Measurements from ENCODE around the gene SLC12A8. TPM values are rescaled to one million over a fixed set of nuclear protein-coding genes. Genes with fewer than 3 reads are reported as not detected.

The SLC12A8 gene
- polyA plus RNA-seq, 1 of the 3 experiments (the other 2 are of a cell fraction), result 7.5 TPM

GRCh38 chr3:125149462-125149861, 63.1 kb downstream of the SLC12A8 start:
- no peak for TF ChIP-seq JUND (IDR thresholded peaks at IDR 0.05)
- TF ChIP-seq SIN3A (IDR thresholded peaks at IDR 0.05; ENCODE audit: borderline replicate concordance, low read depth, low read length), result no peak
- TF ChIP-seq ELF1 (IDR thresholded peaks at IDR 0.05), result no peak
- H3K27ac ChIP-seq (ENCODE audit: low read depth in 2 of 2, low read length in 1 of 2), result no peak overlapping the region

DNA sequence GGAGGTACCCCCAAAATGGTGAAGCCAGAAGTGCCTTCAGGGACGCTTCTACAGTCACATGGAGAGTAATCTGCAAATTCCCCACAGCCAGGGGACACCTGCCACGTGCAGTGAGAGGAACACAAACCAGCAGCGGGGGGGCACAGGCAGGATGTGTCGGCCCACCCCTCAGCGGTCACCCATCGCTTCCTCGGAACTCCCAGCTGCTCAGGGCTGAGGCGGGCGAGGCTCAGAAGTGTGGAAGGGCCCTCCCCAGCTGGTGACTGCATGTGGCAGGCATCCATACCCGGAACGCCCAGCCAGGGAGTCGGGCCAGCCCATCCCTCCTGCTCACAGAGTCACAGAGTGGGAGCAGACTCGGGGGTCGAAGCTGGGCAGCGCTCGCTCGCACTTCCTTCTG, 63.7 kb downstream of the SLC12A8 start:
- Histone ChIP-seq H3K4me3 (ENCODE audit: low read depth in 2 of 2, low read length in 1 of 2) (no peak overlapping the region), H3K4me2 (no peak overlapping the region), H4K20me1 (ENCODE audit: insufficient read depth) (no peaks in the 10 kb centered on the region), H3K9me3 (no peaks in the 10 kb centered on the region), H3K27me3 (ENCODE audit: insufficient read depth) (no peaks in the 10 kb centered on the region), H3K9me2 (no peaks in the 10 kb centered on the region), H3K36me3 (replicated peaks in 1 of 2; ENCODE audit: control insufficient read depth in 1 of 2, insufficient read depth in 2 of 2, low read length in 1 of 2) (no peaks in the 10 kb centered on the region), H2AFZ (ENCODE audit: low read depth) (no peak overlapping the region), H3K9ac (no peak overlapping the region), H3K79me2 (ENCODE audit: insufficient read depth) (no peaks in the 10 kb centered on the region), H3K4me1 (ENCODE audit: control insufficient read depth in 1 of 2, insufficient read depth in 2 of 2, low read depth in 1 of 2, low read length in 1 of 2) (peaks cover 8 to 10% of the 10 kb centered on the region in 2 experiments; a peak in 2 of 4 replicates), H3K27ac (ENCODE audit: low read depth in 2 of 2, low read length in 1 of 2) (no peak overlapping the region), H3F3A (replicated peaks; ENCODE audit: insufficient read depth) (no peaks in the 10 kb centered on the region)
- CTCF ChIA-PET, result no interaction called here
- no peak for TF ChIP-seq FOXJ3 (CRISPR knock-in tag; IDR thresholded peaks at IDR 0.05)
- TF ChIP-seq GATA2 (CRISPR knock-in tag; IDR thresholded peaks at IDR 0.05), result no peak
- TF ChIP-seq SMC3 (IDR thresholded peaks at IDR 0.05; ENCODE audit: low read depth, low read length), result no peak
- no peak for TF ChIP-seq GABPA (IDR thresholded peaks at IDR 0.05; ENCODE audit: low read depth)
- TF ChIP-seq MAX (IDR thresholded peaks at IDR 0.05; ENCODE audit: low read depth), result no peak
- TF ChIP-seq YY1 (IDR thresholded peaks at IDR 0.05; ENCODE audit: low read depth), result no peak
- TF ChIP-seq EP300 (IDR thresholded peaks at IDR 0.05; ENCODE audit: borderline replicate concordance in 1 of 2, low read depth in 1 of 2, low read length in 1 of 2), result no peak
- TF ChIP-seq RXRA (IDR thresholded peaks at IDR 0.05; ENCODE audit: borderline replicate concordance, low read depth), result no peak
- TF ChIP-seq TAF1 (IDR thresholded peaks at IDR 0.05; ENCODE audit: borderline replicate concordance, low read depth, low read length), result no peak
- TF ChIP-seq, protein P1, sequence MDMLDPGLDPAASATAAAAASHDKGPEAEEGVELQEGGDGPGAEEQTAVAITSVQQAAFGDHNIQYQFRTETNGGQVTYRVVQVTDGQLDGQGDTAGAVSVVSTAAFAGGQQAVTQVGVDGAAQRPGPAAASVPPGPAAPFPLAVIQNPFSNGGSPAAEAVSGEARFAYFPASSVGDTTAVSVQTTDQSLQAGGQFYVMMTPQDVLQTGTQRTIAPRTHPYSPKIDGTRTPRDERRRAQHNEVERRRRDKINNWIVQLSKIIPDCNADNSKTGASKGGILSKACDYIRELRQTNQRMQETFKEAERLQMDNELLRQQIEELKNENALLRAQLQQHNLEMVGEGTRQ (IDR thresholded peaks at IDR 0.05; ENCODE audit: borderline replicate concordance, low read depth, low read length), result no peak
- no peak for TF ChIP-seq TCF12 (IDR thresholded peaks at IDR 0.05)
- no peak for TF ChIP-seq ELF1 (IDR thresholded peaks at IDR 0.05)
- TF ChIP-seq RCOR1 (IDR thresholded peaks at IDR 0.05; ENCODE audit: low read length), result no peak
- TF ChIP-seq MXI1 (IDR thresholded peaks at IDR 0.05; ENCODE audit: low read depth, low read length), result no peak
- POLR2A ChIA-PET, result no interaction called here
- WGBS (ENCODE audit: low lambda C conversion rate), result 93% methylated on average over 10 of the region's 17 CpGs
- DNase-seq, result no peak

More at GRCh38 chr3:125149462-125149861, 63.1 kb downstream of the SLC12A8 start:
- no peak for DNase-seq
- H3K9ac ChIP-seq, result no peak overlapping the region
- H3K9me2 ChIP-seq, result no peaks in the 10 kb centered on the region
- ChIA-PET POLR2A (no interaction called here), CTCF (interaction anchor here (1.3 kb wide), 1 partner anchor 16 kb away, joined by 3 read pairs; no protein-coding TSS in a partner anchor)
- no peaks in the 10 kb centered on the region for H3K27me3 ChIP-seq (ENCODE audit: insufficient read depth)
- no peaks in the 10 kb centered on the region for H3F3A ChIP-seq (replicated peaks; ENCODE audit: insufficient read depth)
- H3K79me2 ChIP-seq (ENCODE audit: insufficient read depth), result no peaks in the 10 kb centered on the region
- no peak overlapping the region for H3K4me3 ChIP-seq (ENCODE audit: low read depth in 2 of 2, low read length in 1 of 2)
- H3K4me1 ChIP-seq (ENCODE audit: control insufficient read depth in 1 of 2, insufficient read depth in 2 of 2, low read depth in 1 of 2, low read length in 1 of 2), result peaks cover 2 to 3% of the 10 kb centered on the region in 2 experiments; a peak in 2 of 4 replicates
- no peak overlapping the region for H2AFZ ChIP-seq (ENCODE audit: low read depth)
- H3K36me3 ChIP-seq (replicated peaks in 1 of 2; ENCODE audit: control insufficient read depth in 1 of 2, insufficient read depth in 2 of 2, low read length in 1 of 2), result no peaks in the 10 kb centered on the region
- no peak overlapping the region for H3K4me2 ChIP-seq
- no peaks in the 10 kb centered on the region for H4K20me1 ChIP-seq (ENCODE audit: insufficient read depth)
- H3K9me3 ChIP-seq, result no peaks in the 10 kb centered on the region

Data from SK-N-SH (cell line).